Astrocyte (in vitro differentiated cells and primary cell): ENCODE measurements around the gene NAT14. TPM values are rescaled to one million over a fixed set of nuclear protein-coding genes. Genes with fewer than 3 reads are reported as not detected.
A peak's percentile ranks its signal among the peaks of the same experiment; 100 is the strongest.

Experiments
- DNase-seq: peaks from one replicate; pipeline ENCODE4 v3.0.0-alpha.2; 2010; ENCODE audit warnings: low read depth
- FAIRE-seq: peaks from 2 replicates; lab custom pipeline; 2011; peaks lifted over from hg19 to GRCh38; lab: Jason Lieb, UNC
- H2AFZ ChIP-seq: 2 replicates; pipeline ENCODE4 v1.6.0; 2012; ENCODE audit warnings: low read depth, low read length, inconsistent platforms
- H3K27ac ChIP-seq: 2 replicates; pipeline ENCODE4 v1.5.1; 2011; ENCODE audit warnings: low read depth, low read length, inconsistent platforms
- H3K27me3 ChIP-seq: 2 replicates; pipeline ENCODE4 v1.6.0; 2011; ENCODE audit warnings: low read length, inconsistent platforms; ENCODE audit not compliant: insufficient read depth
- H3K36me3 ChIP-seq: 2 replicates; pipeline ENCODE4 v1.5.1; 2011; ENCODE audit warnings: low read length, inconsistent platforms; ENCODE audit not compliant: insufficient read depth
- H3K4me1 ChIP-seq: 2 replicates; pipeline ENCODE4 v1.5.1; 2011; ENCODE audit warnings: low read length, inconsistent platforms; ENCODE audit not compliant: insufficient read depth
- H3K4me2 ChIP-seq: 2 replicates; pipeline ENCODE4 v1.6.0; 2012; ENCODE audit warnings: low read length, inconsistent platforms
- H3K4me3 ChIP-seq: 2 replicates; pipeline ENCODE4 v1.5.1; 2011; ENCODE audit warnings: low read depth, mild to moderate bottlenecking, low read length, inconsistent platforms; ENCODE audit not compliant: insufficient read depth
- H3K79me2 ChIP-seq: 2 replicates; pipeline ENCODE4 v1.6.0; 2012; ENCODE audit warnings: mild to moderate bottlenecking, low read length, inconsistent platforms; ENCODE audit not compliant: insufficient read depth
- H3K9ac ChIP-seq: 2 replicates; pipeline ENCODE4 v1.6.0; 2012; ENCODE audit warnings: mild to moderate bottlenecking, low read length, inconsistent platforms
- H3K9me3 ChIP-seq: 2 replicates; pipeline ENCODE4 v1.5.1; 2012; ENCODE audit warnings: low read depth, mild to moderate bottlenecking, low read length, inconsistent platforms; ENCODE audit not compliant: insufficient read depth
- H4K20me1 ChIP-seq: 2 replicates; pipeline ENCODE4 v1.6.0; 2012; ENCODE audit warnings: low read length, inconsistent platforms; ENCODE audit not compliant: insufficient read depth
- H3K27ac Mint-ChIP-seq: one replicate; pipeline ENCODE4 v1.8.0; 2021; ENCODE audit warnings: mild to moderate bottlenecking, mixed read lengths; ENCODE audit not compliant: unreplicated experiment
- H3K27me3 Mint-ChIP-seq: one replicate; pipeline ENCODE4 v1.8.0; 2021; ENCODE audit warnings: low read depth, mixed read lengths; ENCODE audit not compliant: unreplicated experiment
- H3K36me3 Mint-ChIP-seq: one replicate; pipeline ENCODE4 v1.8.0; 2021; ENCODE audit warnings: low read depth, mixed read lengths; ENCODE audit not compliant: unreplicated experiment
- H3K4me1 Mint-ChIP-seq: one replicate; pipeline ENCODE4 v1.8.0; 2021; ENCODE audit warnings: low read depth, mixed read lengths; ENCODE audit not compliant: unreplicated experiment
- H3K4me3 Mint-ChIP-seq: one replicate; pipeline ENCODE4 v1.8.0; 2021; ENCODE audit warnings: mild to moderate bottlenecking, moderate library complexity, mixed read lengths; ENCODE audit not compliant: unreplicated experiment
- H3K9me3 Mint-ChIP-seq: one replicate; pipeline ENCODE4 v1.8.0; 2021; ENCODE audit warnings: mild to moderate bottlenecking, mixed read lengths; ENCODE audit not compliant: unreplicated experiment
- CTCF ChIP-seq: IDR thresholded peaks from 2 replicates; pipeline ENCODE4 v1.5.1; 2011; ENCODE audit warnings: low read depth, mild to moderate bottlenecking, inconsistent platforms, low read length, moderate library complexity; ENCODE audit not compliant: insufficient read depth
- EZH2 ChIP-seq: IDR thresholded peaks from 2 replicates; pipeline ENCODE4 v1.6.1; 2012; ENCODE audit warnings: mild to moderate bottlenecking, low read length, inconsistent platforms; ENCODE audit not compliant: insufficient read depth
- total RNA-seq: library from RNA; stranded (reverse); gene quantifications from 2 replicates; pipeline ENCODE4 v1.2.1, GENCODE V29; 2021

Gene NAT14
- total RNA-seq, 1 donor from 2014 or later: 71.2 TPM

- FAIRE-seq (no peak), DNase-seq (no peak)
- H2AFZ ChIP-seq: no peak overlapping the region
- no peak for TF ChIP-seq CTCF
- TF ChIP-seq EZH2: no peak
- Mint-ChIP-seq H3K27me3 (peaks cover 4% of the 10 kb centered on the region), H3K4me1 (no peaks in the 10 kb centered on the region), H3K9me3 (peaks cover 3% of the 10 kb centered on the region), H3K27ac (no peak overlapping the region), H3K4me3 (no peak overlapping the region), H3K36me3 (peaks cover 10% of the 10 kb centered on the region)
- H3K4me1 ChIP-seq: peaks cover 9% of the 10 kb centered on the region
- H3K79me2 ChIP-seq: peaks cover 16% of the 10 kb centered on the region
- no peak overlapping the region for H3K4me2 ChIP-seq
- H3K9ac ChIP-seq: no peak overlapping the region
- no peak overlapping the region for H3K27ac ChIP-seq
- H3K27me3 ChIP-seq: no peaks in the 10 kb centered on the region
- H3K4me3 ChIP-seq: no peak overlapping the region
- H3K36me3 ChIP-seq: no peaks in the 10 kb centered on the region
- H4K20me1 ChIP-seq: peaks cover 56% of the 10 kb centered on the region
- H3K9me3 ChIP-seq: no peaks in the 10 kb centered on the region
Measured at GRCh38 chr19:55457683-55458457, 27.1 kb upstream of the NAT14 start.

- H3K27ac Mint-ChIP-seq: no peak overlapping the region
- H4K20me1 ChIP-seq: peaks cover 41% of the 10 kb centered on the region
- H3K9ac ChIP-seq: no peak overlapping the region
- H2AFZ ChIP-seq: no peak overlapping the region
- DNase-seq (no peak), FAIRE-seq (no peak)
- H3K4me2 ChIP-seq: peak overlapping the region; percentile 96
- peaks cover 9% of the 10 kb centered on the region for H3K4me1 ChIP-seq
- H3K27me3 Mint-ChIP-seq: no peaks in the 10 kb centered on the region
- no peak overlapping the region for H3K4me3 ChIP-seq
- H3K4me3 Mint-ChIP-seq: no peak overlapping the region
- no peaks in the 10 kb centered on the region for H3K4me1 Mint-ChIP-seq
- no peaks in the 10 kb centered on the region for H3K9me3 Mint-ChIP-seq
- H3K36me3 ChIP-seq: no peaks in the 10 kb centered on the region
- H3K27ac ChIP-seq: no peak overlapping the region
- H3K9me3 ChIP-seq: no peaks in the 10 kb centered on the region
- TF ChIP-seq CTCF: no peak
- no peak for TF ChIP-seq EZH2
- H3K27me3 ChIP-seq: peaks cover 2% of the 10 kb centered on the region
- H3K79me2 ChIP-seq: peaks cover 16% of the 10 kb centered on the region
- peaks cover 8% of the 10 kb centered on the region for H3K36me3 Mint-ChIP-seq
Measured at GRCh38 chr19:55459551-55459949, 25.4 kb upstream of the NAT14 start.
